Neural progenitor cell (in vitro differentiated cells): ENCODE data around the gene KNDC1.

Experiments used
- EZH2 ChIP-seq: fragments of 200-600 bp; sonication (generic); IDR thresholded peaks from 2 replicates; pipeline ENCODE4 v1.6.1; 2017; ENCODE audit warnings: antibody characterized with exemption, mild to moderate bottlenecking, moderate library complexity
- TF ChIP-seq, protein P1 (sequence below): fragments of 200-600 bp; sonication (generic); IDR thresholded peaks from 2 replicates; pipeline ENCODE4 v1.5.1; 2017; ENCODE audit warnings: antibody characterized with exemption, mild to moderate bottlenecking

DNA sequence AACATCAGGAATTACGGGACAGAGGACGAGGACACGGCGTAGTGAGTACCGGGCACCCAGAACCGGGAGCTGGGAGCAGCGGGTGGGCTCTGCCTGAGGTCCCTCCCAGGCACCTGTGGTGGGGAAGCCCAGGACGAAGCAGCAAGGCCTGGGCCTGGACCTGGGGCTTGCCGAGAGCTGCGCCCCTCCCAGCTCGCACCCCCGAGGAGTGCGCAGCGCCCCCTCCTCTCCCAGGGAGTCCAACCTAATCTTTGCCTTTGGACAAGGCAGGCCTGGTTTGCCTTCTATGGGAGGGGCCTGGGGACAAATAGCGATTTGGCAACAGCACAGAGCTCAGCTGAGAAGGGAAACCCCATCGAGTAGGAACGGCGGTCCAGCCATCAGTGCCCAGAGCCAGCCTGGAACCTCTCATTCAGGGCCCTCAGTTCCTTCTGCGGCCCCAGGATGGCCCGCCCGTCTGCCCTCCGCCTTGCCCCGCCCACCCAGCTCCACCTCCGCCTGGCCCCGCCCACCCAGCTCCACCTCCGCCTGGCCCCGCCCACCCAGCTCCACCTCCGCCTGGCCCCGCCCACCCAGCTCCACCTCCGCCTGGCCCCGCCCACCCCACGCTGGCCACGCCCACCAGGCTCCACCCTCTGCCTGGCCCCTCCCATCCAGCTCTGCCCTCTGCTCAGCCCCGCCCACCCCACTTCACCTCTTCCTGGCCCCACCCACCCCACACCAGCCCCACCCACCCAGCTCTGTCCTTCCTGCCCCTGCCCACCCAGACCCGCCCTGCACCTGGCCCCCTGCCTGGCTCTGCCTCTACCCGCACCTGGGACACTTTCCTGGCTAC lies 32.5 kb upstream of the KNDC1 start:
- TF ChIP-seq, protein P1, sequence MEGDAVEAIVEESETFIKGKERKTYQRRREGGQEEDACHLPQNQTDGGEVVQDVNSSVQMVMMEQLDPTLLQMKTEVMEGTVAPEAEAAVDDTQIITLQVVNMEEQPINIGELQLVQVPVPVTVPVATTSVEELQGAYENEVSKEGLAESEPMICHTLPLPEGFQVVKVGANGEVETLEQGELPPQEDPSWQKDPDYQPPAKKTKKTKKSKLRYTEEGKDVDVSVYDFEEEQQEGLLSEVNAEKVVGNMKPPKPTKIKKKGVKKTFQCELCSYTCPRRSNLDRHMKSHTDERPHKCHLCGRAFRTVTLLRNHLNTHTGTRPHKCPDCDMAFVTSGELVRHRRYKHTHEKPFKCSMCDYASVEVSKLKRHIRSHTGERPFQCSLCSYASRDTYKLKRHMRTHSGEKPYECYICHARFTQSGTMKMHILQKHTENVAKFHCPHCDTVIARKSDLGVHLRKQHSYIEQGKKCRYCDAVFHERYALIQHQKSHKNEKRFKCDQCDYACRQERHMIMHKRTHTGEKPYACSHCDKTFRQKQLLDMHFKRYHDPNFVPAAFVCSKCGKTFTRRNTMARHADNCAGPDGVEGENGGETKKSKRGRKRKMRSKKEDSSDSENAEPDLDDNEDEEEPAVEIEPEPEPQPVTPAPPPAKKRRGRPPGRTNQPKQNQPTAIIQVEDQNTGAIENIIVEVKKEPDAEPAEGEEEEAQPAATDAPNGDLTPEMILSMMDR = no peak
- TF ChIP-seq EZH2 = no peak
